Measurements from ENCODE around the gene FMNL3.

FMNL3 gene

GRCh38 chr12:49673446-49674317, 33.5 kb downstream of the FMNL3 start:
- TF ChIP-seq CTCF (IDR thresholded peaks at IDR 0.05; ENCODE audit: insufficient read depth, low read length, missing control alignments) = peak; percentile 36
- peak overlapping the region; percentile 16; the same call in 1 of the 2 replicates for H3K4me3 ChIP-seq (ENCODE audit: low read depth, low read length)
- ChIA-PET CTCF (interaction anchor here (0.8 to 6.1 kb wide), 12 partner anchors 10 to 68 kb away, joined by 3 to 60 read pairs (median 6); partner anchors contain the start of genes FMNL3 and TMBIM6), POLR2A (interaction anchor here (1.1 to 3.0 kb wide), 7 partner anchors 9 to 68 kb away, joined by 3 to 12 read pairs (median 6); partner anchors contain the start of genes FMNL3 and TMBIM6)
- no peak for DNase-seq (ENCODE audit: low read depth, low spot score)

DNA sequence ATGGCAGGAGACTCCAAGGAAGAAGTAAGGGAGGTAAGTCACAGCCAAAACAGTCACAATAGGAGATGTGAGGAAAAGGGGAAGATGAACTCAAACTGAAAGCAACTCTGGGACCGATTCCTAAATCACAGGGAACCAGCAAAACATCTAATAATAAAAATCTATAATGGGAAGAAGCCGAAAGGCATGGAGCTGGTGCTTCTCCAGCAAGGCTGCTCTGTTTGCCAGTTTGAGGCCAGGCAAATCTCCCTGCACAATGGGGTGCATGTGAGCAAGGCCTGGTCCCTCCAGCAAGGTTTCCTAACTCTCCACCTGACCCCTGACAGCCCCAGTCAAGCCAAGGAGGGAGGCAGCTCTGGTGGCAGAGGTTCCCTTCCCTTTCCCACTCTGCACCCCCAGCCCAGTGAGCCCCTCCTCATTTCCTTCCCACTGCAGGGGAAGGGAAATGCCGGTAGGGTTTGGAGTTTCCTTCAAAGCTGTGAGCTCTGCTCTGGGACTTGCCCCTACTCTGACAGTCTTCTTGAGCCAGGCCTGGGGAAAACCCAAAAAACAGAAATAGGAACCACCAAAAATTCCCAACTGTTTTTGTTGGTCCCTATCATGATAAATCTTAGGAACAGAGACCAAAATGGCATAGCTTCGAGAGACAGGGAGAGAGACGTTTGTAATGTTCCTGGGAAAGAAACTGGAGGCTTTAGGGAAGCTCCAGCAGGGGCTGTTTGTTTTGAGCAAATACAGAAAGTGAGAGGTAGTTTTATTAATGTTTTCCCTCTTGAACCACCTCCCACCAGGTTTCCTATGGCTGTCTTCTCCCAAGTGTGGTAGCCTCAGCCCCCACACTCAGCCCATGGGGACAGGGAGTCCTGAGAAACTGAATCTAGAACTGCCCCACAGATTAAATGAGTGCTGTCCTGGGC, 34.6 kb downstream of the FMNL3 start:
- POLR2A ChIA-PET = interaction anchor here (1.1 to 3.0 kb wide), 7 partner anchors 9 to 69 kb away, joined by 3 to 12 read pairs (median 6); partner anchors contain the start of gene TMBIM6
- CTCF ChIA-PET = interaction anchor here (0.7 to 6.1 kb wide), 13 partner anchors 9 to 92 kb away, joined by 3 to 60 read pairs (median 5); partner anchors contain the start of gene FMNL3
- DNase-seq (ENCODE audit: low read depth, low spot score) = no peak
- no peak for TF ChIP-seq CTCF (IDR thresholded peaks at IDR 0.05; ENCODE audit: insufficient read depth, low read length, missing control alignments)
- H3K4me3 ChIP-seq (ENCODE audit: low read depth, low read length) = no peak overlapping the region

DNA sequence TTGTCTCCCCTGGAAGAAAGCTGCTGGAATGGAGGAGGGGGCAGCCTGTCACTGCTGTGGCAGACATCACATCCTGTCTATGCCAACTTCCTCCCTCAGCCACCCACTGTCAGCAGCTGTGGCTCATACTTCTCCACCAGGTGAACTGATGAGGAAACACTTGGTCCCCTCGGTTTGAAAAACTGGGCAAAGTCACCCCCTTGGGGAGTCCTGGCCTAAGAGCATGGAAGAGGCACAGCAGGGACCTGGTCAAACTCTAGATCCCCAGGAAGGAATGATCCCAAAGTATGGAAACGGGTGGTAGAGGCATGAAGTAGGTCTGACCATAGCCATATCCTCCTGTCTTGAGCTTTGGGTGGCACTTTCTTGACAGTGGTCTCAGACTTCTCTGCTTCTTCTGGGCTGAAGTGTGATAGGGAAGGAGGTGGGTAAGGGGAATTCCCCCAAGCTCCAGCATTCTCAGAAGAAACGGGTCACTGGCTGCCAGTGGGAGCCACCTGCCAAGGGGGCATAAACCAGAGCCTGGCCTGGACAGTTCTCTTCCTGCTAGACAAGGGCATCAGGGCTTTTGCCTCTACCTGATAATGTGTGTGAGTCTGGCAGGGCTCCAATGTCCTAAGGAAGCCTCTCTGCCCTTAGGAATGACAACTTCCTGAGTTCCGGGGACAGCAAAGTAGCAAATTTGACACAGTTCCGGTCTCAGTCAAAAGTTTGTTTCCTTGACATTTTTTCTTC, 36.0 kb downstream of the FMNL3 start:
- ChIA-PET CTCF (interaction anchor here (0.7 to 6.1 kb wide), 5 partner anchors 8 to 36 kb away, joined by 3 to 60 read pairs (median 5); partner anchors contain the start of gene FMNL3), POLR2A (no interaction called here)
- no peak for DNase-seq (ENCODE audit: low read depth, low spot score)
- no peak overlapping the region for H3K4me3 ChIP-seq (ENCODE audit: low read depth, low read length)
- TF ChIP-seq CTCF (IDR thresholded peaks at IDR 0.05; ENCODE audit: insufficient read depth, low read length, missing control alignments) = no peak

- DNase-seq (ENCODE audit: low read depth, low spot score) = no peak
- no peak overlapping the region for H3K4me3 ChIP-seq (ENCODE audit: low read depth, low read length)
- CTCF ChIA-PET = interaction anchor here (0.7 to 2.0 kb wide), 3 partner anchors 21 to 34 kb away, joined by 3 to 7 read pairs (median 4); no protein-coding TSS in a partner anchor
- POLR2A ChIA-PET = interaction anchor here (0.5 kb wide), 1 partner anchor 588 kb away, joined by 3 read pairs; no protein-coding TSS in a partner anchor
- no peak for TF ChIP-seq CTCF (IDR thresholded peaks at IDR 0.05; ENCODE audit: insufficient read depth, low read length, missing control alignments)
Observed at GRCh38 chr12:49669796-49670195, 37.4 kb downstream of the FMNL3 start.

DNA sequence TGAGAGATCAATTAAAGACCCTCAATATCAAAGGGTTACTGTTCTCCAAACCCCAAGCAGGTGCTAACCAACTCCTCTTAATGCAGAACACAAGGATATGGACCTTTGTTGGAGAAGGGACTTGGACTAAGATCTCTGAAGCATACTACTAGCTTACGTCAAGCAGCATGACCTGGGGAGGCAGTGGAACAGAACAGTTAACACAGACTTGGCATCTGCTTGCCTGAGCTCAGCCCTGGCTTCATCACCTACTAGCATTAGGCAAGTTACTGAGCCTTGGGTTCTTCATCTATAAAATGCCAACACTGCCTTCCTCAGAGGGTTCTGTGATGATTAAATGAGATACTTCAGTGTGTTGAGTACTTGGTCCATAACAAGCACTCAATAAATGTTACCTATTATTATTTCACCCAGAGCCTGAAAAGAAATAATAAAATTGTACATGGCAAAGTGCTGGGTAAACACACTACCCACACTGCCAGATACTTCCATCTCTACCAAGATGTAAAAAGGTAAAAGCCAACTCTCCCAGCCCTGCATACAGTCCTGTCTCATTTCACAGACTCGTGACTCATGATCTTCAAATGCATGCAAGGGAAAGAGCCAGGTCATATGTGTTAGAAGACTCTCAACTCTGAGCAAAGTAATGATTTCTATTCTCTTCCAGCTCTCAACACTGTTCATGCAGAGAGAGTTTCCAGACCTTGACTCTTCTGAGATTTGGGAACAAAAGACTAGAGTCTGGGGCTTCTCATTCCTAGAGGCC, 39.7 kb downstream of the FMNL3 start:
- ChIA-PET CTCF (interaction anchor here (1.0 to 2.3 kb wide), 12 partner anchors 8 to 41 kb away, joined by 3 to 8 read pairs (median 4); no protein-coding TSS in a partner anchor), POLR2A (no interaction called here)
- no peak for DNase-seq (ENCODE audit: low read depth, low spot score)
- H3K4me3 ChIP-seq (ENCODE audit: low read depth, low read length) = no peak overlapping the region
- no peak for TF ChIP-seq CTCF (IDR thresholded peaks at IDR 0.05; ENCODE audit: insufficient read depth, low read length, missing control alignments)
